OCI-LY3 (cell line): ENCODE data around the gene NCOA1.
"Not testable (repeated sequence)": the region's sequence is repeated elsewhere in the genome, so short reads cannot be mapped to it uniquely, and the experiment has no call there.

Source experiments
- H2AFZ ChIP-seq: fragments of 200-600, 300-600 bp; shearing (Covaris generic); 2 replicates; pipeline ENCODE4 v1.6.0; 2014; ENCODE audit warnings: antibody characterized with exemption, low read depth, low read length
- H3K27ac ChIP-seq: fragments of 200-600, 300-600 bp; sonication (generic); 2 replicates; pipeline ENCODE4 v1.5.1; 2014; ENCODE audit warnings: mild to moderate bottlenecking, low read length, moderate library complexity, mixed read lengths
- H3K27me3 ChIP-seq: fragments of 200-600, 300-600 bp; sonication (generic); 2 replicates; pipeline ENCODE4 v1.6.1; 2014; ENCODE audit warnings: low read depth, low read length, mixed read lengths
- H3K36me3 ChIP-seq: fragments of 200-600, 300-600 bp; sonication (generic); replicated peaks from 2 replicates; pipeline ENCODE3; 2014; ENCODE audit warnings: low read depth, low read length, mixed read lengths
- H3K4me1 ChIP-seq: fragments of 300-600, 200-600 bp; sonication (generic); 2 replicates; pipeline ENCODE4 v1.6.1; 2014; ENCODE audit warnings: low read length, mixed read lengths
- H3K4me2 ChIP-seq: fragments of 200-600, 300-600 bp; sonication (generic); 2 replicates; pipeline ENCODE4 v1.6.1; 2014; ENCODE audit warnings: low read length, mixed read lengths
- H3K4me3 ChIP-seq: fragments of 300-600, 200-600 bp; sonication (generic); 2 replicates; pipeline ENCODE4 v1.5.1; 2014; ENCODE audit warnings: antibody characterized with exemption, mild to moderate bottlenecking, low read length, moderate library complexity
- H3K79me2 ChIP-seq: fragments of 300-600, 200-600 bp; shearing (Covaris generic); 2 replicates; pipeline ENCODE4 v1.6.1; 2014; ENCODE audit warnings: mild to moderate bottlenecking, low read length, mixed read lengths
- H3K9ac ChIP-seq: fragments of 300-600, 200-600 bp; shearing (Covaris generic); 2 replicates; pipeline ENCODE4 v1.6.0; 2014; ENCODE audit warnings: mild to moderate bottlenecking, low read length, moderate library complexity
- H3K9me3 ChIP-seq: fragments of 200-600, 300-600 bp; shearing (Covaris generic); 2 replicates; pipeline ENCODE4 v1.6.1; 2014; ENCODE audit warnings: low read length, mixed read lengths; ENCODE audit not compliant: insufficient read depth
- H4K20me1 ChIP-seq: fragments of 200-600, 300-600 bp; sonication (generic); 2 replicates; pipeline ENCODE4 v1.6.1; 2016; ENCODE audit warnings: low read length, mixed read lengths; ENCODE audit not compliant: insufficient read depth
- EZH2phosphoT487 ChIP-seq: fragments of 200-600 bp; shearing (Covaris generic); IDR thresholded peaks from 2 replicates; pipeline ENCODE4 v1.6.1; 2018; ENCODE audit warnings: antibody characterized with exemption, mixed run types, low read depth
- TF ChIP-seq, protein P1 (sequence below): fragments of 200-600, 300-600 bp; sonication (generic); IDR thresholded peaks from 2 replicates; pipeline ENCODE4 v1.5.1; 2014; ENCODE audit warnings: antibody characterized with exemption, low read length, low read depth

Gene NCOA1

DNA sequence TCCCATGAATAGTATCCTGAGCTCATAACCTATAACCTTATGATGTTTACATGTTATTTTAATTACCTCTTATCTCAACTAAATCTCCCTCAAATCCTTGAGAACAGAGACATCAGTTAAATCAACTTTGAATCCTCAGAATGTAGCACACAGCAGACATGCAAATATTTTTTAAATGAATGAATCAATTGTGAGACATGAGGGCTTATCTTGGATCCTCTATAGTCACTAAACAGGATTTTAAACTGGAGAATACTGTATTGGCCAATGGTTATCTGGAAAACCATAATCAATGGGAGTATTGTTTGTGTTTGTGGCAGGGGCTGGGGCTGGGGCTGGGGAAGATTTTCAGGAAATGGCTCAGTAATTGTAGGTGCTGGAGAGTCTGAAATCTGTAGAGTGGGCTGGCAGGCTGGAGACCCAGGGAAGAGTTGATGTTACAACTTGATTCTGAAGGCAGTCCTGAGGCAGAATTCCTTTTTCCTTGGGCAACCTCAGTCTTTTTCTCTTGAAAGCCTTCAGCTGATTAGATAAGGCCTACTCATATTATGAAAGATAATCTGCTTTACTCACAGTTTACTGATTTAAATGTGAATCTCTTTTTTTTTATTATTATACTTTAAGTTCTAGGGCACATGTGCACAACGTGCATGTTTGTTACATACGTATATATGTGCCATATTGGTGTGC is 106.3 kb downstream of the NCOA1 start:
- Histone ChIP-seq H3K79me2 (no peaks in the 10 kb centered on the region), H3K4me1 (peaks cover 5% of the 10 kb centered on the region; the same call in 1 of the 2 replicates), H3K9me3 (no peaks in the 10 kb centered on the region), H3K4me2 (no peak overlapping the region), H3K36me3 (no peaks in the 10 kb centered on the region), H3K27ac (no peak overlapping the region), H4K20me1 (no peaks in the 10 kb centered on the region), H3K27me3 (no peaks in the 10 kb centered on the region), H2AFZ (no peak overlapping the region), H3K9ac (no peak overlapping the region), H3K4me3 (no peak overlapping the region)
- TF ChIP-seq, protein P1, sequence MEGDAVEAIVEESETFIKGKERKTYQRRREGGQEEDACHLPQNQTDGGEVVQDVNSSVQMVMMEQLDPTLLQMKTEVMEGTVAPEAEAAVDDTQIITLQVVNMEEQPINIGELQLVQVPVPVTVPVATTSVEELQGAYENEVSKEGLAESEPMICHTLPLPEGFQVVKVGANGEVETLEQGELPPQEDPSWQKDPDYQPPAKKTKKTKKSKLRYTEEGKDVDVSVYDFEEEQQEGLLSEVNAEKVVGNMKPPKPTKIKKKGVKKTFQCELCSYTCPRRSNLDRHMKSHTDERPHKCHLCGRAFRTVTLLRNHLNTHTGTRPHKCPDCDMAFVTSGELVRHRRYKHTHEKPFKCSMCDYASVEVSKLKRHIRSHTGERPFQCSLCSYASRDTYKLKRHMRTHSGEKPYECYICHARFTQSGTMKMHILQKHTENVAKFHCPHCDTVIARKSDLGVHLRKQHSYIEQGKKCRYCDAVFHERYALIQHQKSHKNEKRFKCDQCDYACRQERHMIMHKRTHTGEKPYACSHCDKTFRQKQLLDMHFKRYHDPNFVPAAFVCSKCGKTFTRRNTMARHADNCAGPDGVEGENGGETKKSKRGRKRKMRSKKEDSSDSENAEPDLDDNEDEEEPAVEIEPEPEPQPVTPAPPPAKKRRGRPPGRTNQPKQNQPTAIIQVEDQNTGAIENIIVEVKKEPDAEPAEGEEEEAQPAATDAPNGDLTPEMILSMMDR, result no peak
- TF ChIP-seq EZH2phosphoT487, result no peak

DNA sequence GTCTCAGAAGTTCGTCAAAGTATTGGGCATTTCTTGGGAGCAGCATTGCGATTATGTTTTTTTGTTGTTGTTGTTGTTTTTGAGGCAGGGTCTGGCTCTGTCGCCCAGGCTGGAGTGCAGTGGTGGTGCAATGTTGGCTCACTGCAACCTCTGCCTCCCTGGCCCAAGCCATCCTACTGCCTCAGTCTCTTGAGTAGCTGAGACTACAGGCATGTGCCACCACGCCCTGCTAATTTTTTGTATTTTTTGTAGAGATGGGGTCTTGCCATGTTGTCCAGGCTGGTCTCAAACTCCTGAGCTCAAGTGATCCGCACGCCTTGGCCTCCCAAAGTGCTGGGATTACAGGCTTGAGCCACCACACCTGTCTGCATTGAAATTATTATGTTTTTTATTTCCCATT is 109.1 kb downstream of the NCOA1 start:
- not testable (repeated sequence) for H4K20me1 ChIP-seq, H3K9me3 ChIP-seq, H3K9ac ChIP-seq, H3K4me1 ChIP-seq, H3K4me3 ChIP-seq, H3K27ac ChIP-seq, H3K4me2 ChIP-seq, H2AFZ ChIP-seq, H3K79me2 ChIP-seq, H3K27me3 ChIP-seq
- peaks cover 12% of the 10 kb centered on the region for H3K36me3 ChIP-seq

DNA sequence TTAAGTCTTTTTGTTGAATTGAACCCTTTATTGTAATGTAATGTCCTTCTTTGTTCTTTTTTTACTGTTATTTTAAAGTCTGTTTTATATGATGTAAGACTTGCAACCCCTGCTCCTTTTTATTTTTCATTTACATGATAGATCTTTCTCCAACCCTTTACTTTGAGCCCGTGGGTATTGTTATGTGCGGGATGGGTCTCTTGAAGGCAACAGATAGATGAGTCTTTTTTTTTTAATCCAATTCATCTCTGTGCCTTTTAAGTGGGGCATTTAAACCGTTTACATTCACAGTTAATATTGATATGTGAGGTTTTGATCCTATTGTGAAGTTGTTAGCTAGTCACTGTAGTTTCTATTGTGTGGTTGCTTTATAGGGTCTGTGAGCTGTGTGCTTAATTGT is 120.6 kb downstream of the NCOA1 start:
- H3K4me2 ChIP-seq, result no peak overlapping the region
- H4K20me1 ChIP-seq, result no peaks in the 10 kb centered on the region
- TF ChIP-seq EZH2phosphoT487, result no peak
- TF ChIP-seq, protein P1, result no peak
- H3K9me3 ChIP-seq, result peaks cover 4% of the 10 kb centered on the region; the same call in 1 of the 2 replicates
- H3K4me3 ChIP-seq, result no peak overlapping the region
- H3K27me3 ChIP-seq, result no peaks in the 10 kb centered on the region
- peaks cover 24% of the 10 kb centered on the region for H3K4me1 ChIP-seq
- no peak overlapping the region for H3K9ac ChIP-seq
- no peak overlapping the region for H3K27ac ChIP-seq
- no peaks in the 10 kb centered on the region for H3K79me2 ChIP-seq
- H2AFZ ChIP-seq, result no peak overlapping the region
- H3K36me3 ChIP-seq, result no peaks in the 10 kb centered on the region

DNA sequence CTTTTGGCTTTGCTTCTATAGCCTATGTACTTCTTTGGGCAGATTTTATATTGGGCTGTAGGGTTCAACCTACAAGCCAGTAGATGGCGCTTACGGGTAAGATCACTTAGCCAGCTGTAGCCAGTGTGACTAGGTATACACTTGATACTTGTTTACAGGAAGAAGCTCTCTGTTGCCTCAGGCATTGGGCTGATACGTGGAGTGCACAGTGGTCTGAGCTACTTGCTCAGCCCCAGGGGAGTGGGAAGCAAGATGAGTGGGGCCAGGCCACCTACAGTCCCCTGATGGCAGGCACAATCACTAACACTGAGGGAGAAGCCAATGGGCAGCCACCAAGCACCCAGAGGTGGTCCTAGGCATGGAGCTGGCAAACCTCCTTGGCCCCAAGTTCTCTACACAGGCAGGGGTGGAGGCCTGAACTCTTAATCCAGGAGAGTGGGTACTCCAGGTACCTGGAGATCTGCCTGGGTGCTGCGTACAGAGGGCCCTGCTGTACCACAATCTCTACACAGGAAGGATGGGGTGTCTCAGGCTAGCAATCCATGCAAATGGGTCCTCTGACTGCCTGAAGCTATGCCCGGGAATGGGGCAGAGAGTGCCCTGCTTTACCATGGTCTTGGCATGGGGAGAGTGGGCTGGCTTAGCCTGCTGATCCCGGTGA is 122.2 kb downstream of the NCOA1 start:
- H3K79me2 ChIP-seq, result no peaks in the 10 kb centered on the region
- no peak overlapping the region; the same call in 1 of the 2 replicates for H2AFZ ChIP-seq
- H3K36me3 ChIP-seq, result no peaks in the 10 kb centered on the region
- H3K4me1 ChIP-seq, result peaks cover 18% of the 10 kb centered on the region
- H3K9me3 ChIP-seq, result peaks cover 4% of the 10 kb centered on the region; the same call in 1 of the 2 replicates
- no peak overlapping the region for H3K4me3 ChIP-seq
- peak overlapping the region; percentile 29; the same call in 1 of the 2 replicates for H3K9ac ChIP-seq
- no peak overlapping the region for H3K27ac ChIP-seq
- H3K4me2 ChIP-seq, result peak overlapping the region; percentile 43
- no peak for TF ChIP-seq EZH2phosphoT487
- TF ChIP-seq, protein P1, result peak; percentile 81
- H3K27me3 ChIP-seq, result no peaks in the 10 kb centered on the region
- H4K20me1 ChIP-seq, result no peaks in the 10 kb centered on the region
